ELR (cell line): Measurements from ENCODE around the gene EFTUD2.
A peak's percentile ranks its signal among the peaks of the same experiment; 100 is the strongest.
"Not testable (repeated sequence)": the region's sequence is repeated elsewhere in the genome, so short reads cannot be mapped to it uniquely, and the experiment has no call there.

Experiments
- DNase-seq: peaks from one replicate; pipeline ENCODE4 v3.0.0-alpha.2; 2015; ENCODE audit warnings: low read depth

EFTUD2 gene

DNA sequence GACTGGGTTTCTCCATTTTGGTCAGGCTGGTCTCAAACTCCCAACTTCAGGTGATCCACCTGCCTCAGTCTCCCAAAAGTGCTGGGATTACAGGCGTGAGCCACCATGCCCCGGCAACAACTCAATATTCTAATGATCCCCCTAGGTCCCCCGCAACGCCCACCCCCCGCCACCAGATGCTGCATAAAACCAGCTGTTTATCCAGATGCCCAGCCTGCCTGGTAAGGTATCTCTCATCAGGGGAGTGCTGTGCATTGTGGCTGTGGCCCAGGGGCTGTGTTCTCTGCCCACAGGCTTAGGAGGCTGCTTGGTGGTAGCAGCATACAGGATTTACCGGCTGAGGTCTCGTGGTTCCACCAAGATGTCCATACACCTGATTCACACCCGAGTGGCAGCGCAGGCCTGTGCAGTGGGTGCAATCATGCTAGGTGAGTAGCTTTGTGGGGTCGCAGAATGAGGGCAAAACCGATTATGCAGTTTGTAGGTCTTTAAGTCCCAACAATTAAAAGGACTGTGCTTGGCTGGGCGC, 50.2 kb downstream of the EFTUD2 start:
- no peak for DNase-seq

DNA sequence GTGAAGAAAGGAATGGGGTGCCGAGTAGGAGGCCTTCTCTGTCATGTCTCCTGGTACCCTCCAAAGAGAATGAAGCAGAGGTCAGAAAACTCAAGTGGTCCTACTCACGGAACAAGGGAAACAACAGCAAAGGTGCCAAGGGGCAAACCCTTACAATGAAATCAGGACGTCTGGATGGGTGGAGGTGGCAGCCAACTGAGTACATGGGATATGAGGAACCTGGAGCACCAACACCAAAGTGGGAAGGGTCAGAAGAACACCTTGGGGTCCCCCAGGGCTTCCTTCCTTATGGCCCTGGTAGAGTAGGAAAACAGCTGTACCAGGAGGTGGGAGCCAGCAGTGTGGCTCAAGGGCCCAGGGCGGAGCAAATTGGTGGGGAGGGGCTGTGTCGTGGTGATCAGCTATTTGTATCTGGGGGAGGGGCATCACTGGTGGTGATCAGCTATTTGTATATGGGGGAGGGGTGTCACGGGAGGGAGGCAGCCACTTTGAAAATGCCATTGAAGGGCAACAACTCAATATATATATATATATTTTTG, 50.9 kb downstream of the EFTUD2 start:
- DNase-seq: no peak

DNA sequence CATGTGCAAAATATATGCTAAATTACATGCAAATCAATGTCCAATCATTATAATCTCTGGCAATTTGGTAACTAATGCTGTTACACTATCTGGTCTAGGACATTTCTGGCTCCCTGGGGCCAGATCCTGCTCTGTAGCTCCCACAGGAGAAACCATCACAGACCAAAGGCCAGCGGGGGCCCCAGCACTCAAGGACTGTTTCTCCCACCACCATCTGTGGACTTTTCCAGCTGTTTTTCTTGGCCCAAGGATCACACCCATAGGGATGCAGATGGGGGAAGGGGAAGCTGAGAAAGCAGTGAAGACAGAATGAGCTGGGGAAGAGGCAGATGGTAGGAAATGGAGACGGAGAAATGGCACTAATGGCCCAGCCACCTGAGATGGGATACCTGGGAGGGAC, 51.7 kb downstream of the EFTUD2 start, which contains the start of gene HIGD1B:
Gene HIGD1B, plus strand, starts transcription at position 298 of the 400 bp plus-strand sequence. CDS start 270 bp downstream, outside the sequence.
- DNase-seq: no peak

DNA sequence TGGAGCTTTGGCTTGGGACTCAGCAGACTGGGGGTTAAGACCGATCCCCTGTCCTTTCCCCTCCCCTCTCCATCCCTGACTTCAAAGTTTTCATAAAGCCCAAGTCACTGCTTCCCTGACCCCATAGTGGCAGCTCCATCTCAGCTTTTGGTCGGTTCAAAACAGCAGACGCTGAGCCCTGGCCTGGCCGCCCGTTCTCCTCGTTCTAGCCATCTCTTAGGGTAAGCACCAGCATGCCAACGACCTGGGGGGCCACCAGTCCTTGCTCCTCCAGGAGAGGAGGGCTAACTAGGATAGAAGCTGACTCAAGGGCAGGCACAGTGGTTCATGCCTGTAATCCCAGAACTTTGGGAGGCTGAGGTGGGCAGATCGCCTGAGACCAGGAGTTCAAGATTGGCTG, 53.0 kb downstream of the EFTUD2 start:
- DNase-seq: no peak

DNA sequence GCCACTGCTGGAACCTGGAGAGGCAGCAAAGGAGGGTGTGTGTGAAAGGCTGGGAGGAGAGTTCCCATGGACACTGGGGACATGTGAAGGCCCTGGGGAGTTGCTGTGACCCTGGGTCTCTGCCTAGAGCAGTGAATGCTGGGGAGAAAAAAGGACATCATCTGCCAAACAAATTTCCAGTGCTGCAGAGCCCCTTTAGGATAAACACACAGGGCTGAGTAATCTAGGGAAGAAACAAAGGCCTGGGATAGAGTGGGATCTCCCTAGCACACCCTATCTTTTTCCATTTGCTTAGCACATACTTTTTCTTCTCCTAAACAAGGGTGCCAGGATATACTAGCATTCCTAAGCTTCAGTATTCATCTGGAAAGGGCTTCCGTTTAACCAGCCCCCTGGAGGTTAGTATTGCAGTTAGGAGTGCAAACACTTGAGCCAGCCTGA, 54.8 kb downstream of the EFTUD2 start:
- DNase-seq: peak; percentile 48

DNA sequence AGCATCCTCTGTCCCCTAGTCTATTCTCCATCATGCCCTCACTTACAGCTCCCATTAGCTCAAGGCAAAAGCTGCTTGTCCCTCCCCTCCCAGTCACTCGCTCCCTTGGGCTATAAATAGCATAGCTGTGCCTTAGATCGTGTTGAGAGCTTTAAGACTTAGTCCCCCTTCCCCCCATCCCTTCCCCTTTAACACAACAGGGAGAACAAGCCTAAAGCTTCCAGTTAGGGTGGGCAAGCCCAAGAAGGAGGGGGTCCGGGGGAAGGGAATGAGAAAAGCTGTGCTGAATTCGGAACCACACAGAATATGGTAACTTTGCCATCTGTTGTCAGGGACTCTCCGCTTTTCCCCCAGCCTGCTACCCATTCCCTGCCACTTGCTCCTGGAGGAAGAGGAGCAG, 56.5 kb downstream of the EFTUD2 start:
- DNase-seq: no peak

DNA sequence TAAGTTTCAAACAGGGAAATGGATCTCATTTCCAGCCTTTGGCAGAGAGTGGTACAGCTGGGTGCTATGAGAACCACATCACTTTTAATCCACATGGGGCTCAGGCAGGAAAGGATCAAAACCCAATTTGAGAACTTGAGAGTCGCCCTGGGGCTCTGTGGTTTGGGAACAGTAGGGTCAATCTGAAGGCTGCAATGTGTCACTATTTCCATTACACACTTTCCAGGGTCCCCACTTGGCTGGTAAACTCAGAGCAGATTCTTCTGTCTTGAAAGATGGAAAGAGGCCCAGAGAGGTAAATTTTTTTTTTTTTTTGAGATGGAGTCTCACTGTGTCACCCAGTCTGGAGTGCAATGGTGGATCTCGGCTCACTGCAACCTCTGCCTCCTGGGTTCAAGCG, 58.3 kb downstream of the EFTUD2 start:
- DNase-seq: no peak

DNA sequence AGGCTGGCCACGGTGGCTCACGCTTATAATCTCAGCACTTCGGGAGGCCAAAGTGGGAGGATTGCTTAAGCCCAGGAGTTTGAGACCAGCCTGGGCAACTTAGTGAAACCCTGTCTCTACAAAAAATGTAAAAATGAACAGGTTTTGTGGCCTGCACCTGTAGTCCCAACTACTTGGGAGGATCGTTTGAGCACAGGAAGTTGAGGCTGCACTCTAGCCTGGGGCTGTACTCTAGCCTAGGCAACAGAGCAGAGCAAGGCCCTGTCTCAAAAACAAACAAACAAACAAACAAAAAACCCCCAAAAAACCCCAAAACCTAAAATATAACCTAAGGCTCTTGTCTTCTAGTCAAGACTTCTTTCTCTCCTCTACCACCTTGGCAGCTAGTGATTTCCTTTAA, 59.0 kb downstream of the EFTUD2 start:
- no peak for DNase-seq

DNA sequence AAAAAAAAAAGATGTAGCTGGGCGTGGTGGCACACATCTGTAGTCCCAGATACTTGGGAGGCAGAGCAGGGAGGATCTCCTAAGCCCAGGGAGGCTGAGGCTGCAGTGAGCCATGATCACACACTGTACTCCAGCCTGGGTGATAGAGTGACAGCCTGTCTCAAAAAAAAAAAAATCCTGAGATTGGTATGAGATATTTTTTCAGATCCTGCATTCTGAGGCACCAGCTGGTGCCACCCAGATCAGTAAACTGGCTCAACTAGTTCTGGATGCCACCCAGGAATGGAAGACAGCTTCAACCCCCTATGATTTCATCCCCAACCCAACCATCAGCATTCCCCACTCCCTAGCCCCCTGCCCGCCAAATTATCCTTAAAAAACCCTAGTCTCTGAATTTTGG, 62.0 kb downstream of the EFTUD2 start:
- no peak for DNase-seq

DNA sequence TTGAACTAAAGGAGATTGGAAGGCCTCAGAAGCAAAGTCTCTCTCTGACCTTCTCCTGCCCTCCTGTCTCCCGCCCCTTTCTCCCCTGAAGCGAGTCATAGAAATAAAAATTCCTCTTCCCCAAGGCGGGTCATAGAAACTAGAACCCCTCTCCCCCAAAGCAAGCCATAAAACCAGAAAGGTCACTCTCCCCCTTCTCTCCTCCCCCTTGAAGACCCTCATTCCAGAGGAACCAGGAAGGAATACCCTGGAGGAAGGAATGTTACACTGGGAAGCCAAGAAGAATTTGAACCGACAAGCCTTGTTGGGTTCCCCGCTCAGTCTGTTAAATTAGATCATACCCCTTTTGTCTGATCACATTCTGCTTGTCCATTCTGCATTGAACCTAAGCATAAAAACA, 66.4 kb downstream of the EFTUD2 start:
- no peak for DNase-seq

DNA sequence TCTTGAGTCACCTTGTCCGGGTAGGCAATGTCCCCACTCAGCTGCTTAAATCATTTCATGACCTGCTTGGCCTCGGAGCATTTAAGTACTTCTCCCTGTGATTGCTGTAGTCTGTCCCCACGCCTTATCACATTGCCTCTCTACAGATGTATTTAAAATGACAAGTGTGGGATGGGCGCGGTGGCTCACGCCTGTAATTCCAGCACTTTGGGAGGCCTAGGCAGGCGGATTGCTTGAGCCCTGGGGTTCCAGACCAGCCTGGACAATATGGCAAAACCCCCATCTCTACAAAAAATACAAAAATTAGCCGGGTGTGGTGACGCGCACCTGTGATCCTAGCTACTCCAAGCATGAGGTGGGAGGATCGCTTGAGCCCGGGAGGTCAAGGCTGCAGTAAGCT, 67.9 kb downstream of the EFTUD2 start:
- no peak for DNase-seq

DNA sequence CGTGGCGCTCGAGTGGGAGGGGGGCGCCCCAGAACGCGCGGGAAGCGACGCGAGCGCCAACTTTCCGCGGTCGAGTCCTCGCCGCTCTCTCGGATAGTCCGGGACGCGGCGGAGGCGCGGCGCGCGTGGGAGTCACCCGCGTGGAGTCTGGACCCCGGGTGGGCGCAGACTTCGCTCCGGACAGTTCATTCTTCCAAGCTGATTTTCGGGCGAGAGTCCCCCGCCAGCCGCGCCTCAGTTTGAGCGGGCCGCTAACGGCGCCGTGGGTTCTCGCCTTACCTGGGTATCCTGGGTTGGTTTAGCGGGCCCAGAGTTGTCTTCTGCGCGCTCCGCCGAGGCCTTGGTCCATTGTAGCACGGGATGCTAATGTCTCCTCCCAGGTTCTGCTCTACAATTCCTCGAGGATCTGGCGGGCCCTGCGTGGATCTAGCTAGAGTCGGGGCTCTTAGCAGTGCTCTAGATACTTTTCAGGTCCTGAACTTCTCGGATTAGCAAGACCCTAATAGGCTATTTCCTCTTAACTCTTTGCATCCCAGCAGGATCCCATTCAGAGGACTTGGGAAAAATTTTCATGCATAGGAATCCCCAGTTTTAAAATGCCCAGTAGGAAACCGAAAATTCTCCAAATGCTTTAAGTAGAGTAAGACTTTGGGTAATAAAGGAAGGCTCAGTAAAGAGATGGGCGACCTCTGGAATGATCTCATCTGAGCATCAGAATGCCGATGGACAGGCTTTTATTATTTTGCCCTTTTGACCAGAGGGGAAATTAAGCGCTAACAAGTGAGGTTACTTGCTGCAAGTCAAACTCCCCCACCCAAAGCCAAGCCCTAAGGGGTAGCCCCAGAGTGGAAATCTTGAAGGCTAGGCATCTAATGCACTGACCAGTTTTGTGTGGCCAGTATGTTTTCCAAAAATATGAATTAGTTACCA, 68.6 kb downstream of the EFTUD2 start:
- peak; percentile 63 for DNase-seq

DNA sequence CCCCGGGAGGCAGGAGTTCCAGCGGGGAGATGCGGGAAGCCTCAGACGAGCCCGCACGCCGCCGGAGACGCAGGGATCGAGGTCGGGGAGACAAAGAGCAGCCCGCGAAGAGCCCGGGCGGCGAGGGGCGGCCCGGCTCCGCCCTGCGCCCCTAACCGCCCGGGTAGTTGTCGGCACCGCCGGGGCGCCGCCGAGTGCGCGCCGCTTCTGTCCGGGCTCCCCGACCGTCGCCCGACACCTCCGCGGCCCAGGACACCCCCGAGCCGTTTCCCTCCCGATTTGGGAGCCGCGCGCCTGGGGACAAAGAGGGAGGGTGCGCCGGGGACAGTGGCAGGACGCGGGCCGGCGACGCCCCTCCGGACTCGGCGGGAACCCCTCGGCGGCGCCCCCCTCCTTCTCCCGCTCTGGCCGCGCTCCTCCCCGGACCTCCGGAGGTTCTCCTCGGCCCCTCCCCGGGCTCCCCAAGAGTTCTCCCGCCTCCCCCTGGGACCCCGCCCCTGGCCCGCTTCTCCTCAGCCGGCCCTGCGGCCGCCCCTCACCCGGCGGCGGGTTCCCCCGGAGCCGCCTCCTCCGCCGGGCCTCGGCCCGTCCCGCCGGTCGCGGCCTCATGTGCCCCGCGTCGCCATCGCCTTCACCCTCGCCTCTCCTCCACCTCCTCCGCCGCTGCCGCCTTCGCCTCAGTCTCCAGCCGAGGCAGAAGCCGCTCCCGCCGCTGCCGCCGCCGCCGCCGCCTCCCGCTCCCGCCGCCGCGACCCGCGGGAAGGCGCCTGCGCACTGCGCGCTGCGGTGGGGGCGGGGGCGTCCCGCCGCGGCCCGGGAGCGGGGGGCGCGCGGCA, 69.5 kb downstream of the EFTUD2 start, which contains the start of gene GJC1:
Gene GJC1, minus strand, starts transcription at position 765 of the 836 bp plus-strand sequence. CDS start 24,470 bp downstream, outside the sequence.
- DNase-seq: peak; percentile 84

DNA sequence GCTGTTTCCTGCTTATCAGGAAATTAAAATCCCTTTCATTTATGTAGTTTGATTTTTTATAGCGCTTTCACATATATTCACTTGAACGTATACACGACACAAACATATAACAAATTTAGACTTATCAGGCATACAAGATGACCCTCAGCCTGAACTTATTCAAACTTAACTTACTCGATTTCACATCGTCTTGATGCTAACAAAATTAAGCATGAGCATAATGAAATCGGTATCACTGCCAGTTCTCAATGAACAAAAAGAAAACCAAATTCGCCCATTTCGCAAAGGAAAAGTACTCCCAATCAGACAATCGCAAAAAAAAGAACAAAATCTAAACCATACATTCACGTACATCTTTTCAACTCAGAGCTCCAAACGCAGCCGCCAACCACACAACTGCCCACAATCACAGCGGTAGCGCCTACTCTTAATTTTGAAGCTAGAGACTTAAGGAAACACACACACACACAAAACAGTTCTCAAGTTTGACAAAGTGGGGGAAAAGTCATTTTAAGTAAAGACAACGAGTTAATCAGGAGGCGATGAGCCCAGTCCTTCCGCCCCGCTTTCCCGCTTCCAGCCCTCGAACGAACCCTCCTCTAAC, 70.2 kb downstream of the EFTUD2 start:
- DNase-seq: no peak

DNA sequence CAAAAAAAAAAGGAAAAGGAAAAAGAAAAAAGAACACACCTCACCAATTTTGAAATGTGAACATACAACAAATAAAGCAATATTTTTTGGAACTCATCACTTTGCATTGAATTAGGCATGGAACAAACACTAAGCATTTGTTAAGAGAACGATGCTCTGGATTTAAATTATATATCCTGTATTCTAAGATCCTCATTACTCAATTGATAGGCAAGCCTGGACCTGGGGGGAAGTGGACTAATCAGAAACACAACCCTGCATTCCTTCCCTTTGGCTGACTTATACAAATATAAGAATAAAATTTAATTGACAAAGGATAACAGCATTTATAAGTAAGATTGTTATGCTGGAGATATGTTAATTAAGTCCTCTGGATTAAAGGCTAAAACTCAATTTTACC, 71.4 kb downstream of the EFTUD2 start:
- peak; percentile 60 for DNase-seq

DNA sequence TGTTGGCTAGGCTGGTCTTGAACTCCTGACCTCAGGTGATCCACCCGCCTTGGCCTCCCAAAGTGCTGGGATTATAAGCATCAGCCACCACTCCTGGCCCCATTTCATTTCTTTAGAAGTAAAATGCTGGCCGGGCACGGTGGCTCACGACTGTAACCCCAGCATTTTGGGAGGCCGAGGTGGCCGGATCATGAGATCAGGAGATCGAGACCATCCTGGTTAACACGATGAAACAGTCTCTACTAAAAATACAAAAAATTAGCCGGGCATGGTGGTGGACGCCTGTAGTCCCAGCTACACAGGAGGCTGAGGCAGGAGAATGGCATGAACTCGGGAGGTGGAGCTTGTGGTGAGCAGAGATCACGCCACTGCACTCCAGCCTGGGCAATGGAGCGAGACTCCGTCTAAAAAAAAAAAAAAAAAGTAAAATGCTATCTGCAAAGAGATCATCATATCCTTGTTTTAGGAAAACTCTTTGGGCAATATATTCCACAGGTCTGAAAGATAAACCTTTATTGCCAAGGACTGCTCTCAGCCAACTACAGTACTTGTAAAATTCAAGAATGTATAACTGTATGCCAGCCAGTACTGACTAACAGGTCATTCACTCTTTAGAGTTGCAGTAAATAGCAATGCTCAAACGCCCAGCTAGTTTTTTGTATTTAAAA, 73.0 kb downstream of the EFTUD2 start:
- DNase-seq: peak; percentile 74

DNA sequence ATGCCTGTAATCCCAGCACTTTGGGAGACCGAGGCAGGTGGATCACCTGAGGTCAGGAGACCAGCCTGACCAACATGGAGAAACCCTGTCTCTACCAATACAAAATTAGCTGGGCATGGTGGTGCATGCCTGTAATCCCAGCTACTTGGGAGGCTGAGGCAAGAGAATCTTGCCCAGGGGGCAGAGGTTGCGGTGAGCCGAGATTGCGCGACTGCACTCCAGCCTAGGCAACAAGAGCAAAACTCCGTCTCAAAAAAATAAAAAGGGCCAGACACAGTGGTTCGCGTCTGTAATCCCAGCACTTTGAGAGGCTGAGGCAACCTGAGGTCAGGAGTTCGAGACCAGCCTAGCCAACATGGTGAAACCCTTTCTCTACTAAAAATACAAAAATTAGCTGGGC, 74.0 kb downstream of the EFTUD2 start:
- not testable (repeated sequence) for DNase-seq

DNA sequence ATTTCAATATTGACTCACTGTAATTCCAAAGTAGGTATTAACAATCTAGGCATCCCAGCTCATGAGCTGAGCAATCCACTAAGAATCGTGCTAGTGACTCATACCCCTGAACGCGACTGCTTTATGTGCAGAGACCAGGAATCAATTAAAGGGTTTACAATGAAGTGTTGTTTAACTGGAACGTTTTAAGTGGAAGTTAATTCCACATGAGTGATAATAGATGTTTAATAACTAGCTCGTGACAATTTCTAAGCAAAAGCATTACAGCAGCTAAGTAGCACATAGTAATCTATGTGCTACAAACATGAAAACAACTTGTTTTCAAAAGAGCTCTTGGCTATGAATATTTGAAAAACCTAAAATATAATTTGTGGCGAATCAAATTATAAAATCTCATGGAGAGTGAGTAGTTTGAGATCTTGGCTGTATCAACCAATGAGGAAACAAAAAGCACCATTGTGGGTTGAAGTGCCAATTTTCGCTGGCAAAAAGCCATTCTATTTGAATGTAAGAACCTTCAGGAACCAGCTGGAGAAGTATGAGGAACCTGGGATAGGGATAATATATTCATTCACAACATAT, 78.5 kb downstream of the EFTUD2 start:
- peak; percentile 99 for DNase-seq

DNA sequence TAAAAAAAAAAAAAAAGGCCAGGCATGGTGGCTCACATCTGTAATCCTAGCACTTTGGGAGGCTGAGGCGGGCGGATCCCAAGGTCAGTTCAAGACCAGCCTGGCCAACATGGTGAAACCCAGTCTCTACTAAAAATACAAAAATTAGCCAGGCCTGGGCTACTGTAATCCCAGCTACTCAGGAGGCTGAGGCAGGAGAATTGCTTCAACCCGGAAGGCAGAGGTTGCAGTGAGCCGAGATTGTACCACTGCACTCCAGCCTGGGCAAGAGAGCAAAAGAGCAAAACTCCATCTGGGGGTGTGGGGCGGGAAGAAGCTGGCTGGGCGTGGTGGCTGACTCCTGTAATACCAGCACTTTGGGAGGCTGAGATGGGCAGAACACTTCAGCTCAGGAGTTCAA, 80.7 kb downstream of the EFTUD2 start:
- DNase-seq: not testable (repeated sequence)

DNA sequence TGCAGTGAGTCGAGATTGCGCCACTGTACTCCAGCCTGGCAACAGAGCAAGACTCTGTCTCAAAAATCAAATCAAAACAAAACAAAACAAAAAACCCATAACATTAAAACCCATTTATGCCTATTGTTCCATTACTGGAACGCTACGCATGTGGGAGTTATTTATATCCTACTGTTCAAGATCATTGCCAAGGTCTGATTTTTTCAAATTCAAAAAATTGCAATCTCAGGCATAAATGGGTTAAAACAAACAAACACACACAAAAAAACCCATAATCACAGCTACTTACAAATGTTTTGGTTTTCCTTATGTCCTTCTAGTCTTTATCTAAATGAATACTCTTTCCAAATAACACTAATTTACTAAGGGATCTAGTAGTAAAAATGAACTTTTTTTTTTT, 87.0 kb downstream of the EFTUD2 start:
- DNase-seq: no peak
